Measurements from ENCODE around the gene SLC10A3.
"Not testable (repeated sequence)": the region's sequence is repeated elsewhere in the genome, so short reads cannot be mapped to it uniquely, and the experiment has no call there.

SLC10A3 gene

GRCh38 chrX:154508384-154508745, 17.9 kb upstream of the SLC10A3 start:
- DNase-seq (ENCODE audit: low spot score) = no peak
- TF ChIP-seq CTCF (IDR thresholded peaks at IDR 0.05; ENCODE audit: extremely low read depth, missing control alignments) = no peak

- no peak for TF ChIP-seq CTCF (IDR thresholded peaks at IDR 0.05; ENCODE audit: extremely low read depth, missing control alignments)
- no peak for DNase-seq (ENCODE audit: low spot score)
Observed at GRCh38 chrX:154507673-154508383, 17.4 kb upstream of the SLC10A3 start.

GRCh38 chrX:154506483-154507332, 16.3 kb upstream of the SLC10A3 start:
- TF ChIP-seq CTCF (IDR thresholded peaks at IDR 0.05; ENCODE audit: extremely low read depth, missing control alignments) = no peak

GRCh38 chrX:154505734-154506133, 15.3 kb upstream of the SLC10A3 start:
- no peak for DNase-seq (ENCODE audit: low spot score)
- TF ChIP-seq CTCF (IDR thresholded peaks at IDR 0.05; ENCODE audit: extremely low read depth, missing control alignments) = no peak

More at GRCh38 chrX:154506483-154507332, 16.3 kb upstream of the SLC10A3 start:
- DNase-seq (ENCODE audit: low spot score) = no peak

- TF ChIP-seq CTCF (IDR thresholded peaks at IDR 0.05; ENCODE audit: extremely low read depth, missing control alignments) = no peak
- DNase-seq (ENCODE audit: low spot score) = no peak
Observed at GRCh38 chrX:154502989-154503388, 12.6 kb upstream of the SLC10A3 start.

- TF ChIP-seq CTCF (IDR thresholded peaks at IDR 0.05; ENCODE audit: extremely low read depth, missing control alignments) = no peak
- DNase-seq (ENCODE audit: low spot score) = no peak
Observed at GRCh38 chrX:154502098-154502497, 11.7 kb upstream of the SLC10A3 start.

- DNase-seq (ENCODE audit: low spot score) = not testable (repeated sequence)
Observed at GRCh38 chrX:154501423-154501822, 11.0 kb upstream of the SLC10A3 start.

- DNase-seq (ENCODE audit: low spot score) = not testable (repeated sequence)
Observed at GRCh38 chrX:154496591-154497137, 6.2 kb upstream of the SLC10A3 start.

Data from GM20000 (cell line).